ENCODE results near the gene C11orf24.

DNA sequence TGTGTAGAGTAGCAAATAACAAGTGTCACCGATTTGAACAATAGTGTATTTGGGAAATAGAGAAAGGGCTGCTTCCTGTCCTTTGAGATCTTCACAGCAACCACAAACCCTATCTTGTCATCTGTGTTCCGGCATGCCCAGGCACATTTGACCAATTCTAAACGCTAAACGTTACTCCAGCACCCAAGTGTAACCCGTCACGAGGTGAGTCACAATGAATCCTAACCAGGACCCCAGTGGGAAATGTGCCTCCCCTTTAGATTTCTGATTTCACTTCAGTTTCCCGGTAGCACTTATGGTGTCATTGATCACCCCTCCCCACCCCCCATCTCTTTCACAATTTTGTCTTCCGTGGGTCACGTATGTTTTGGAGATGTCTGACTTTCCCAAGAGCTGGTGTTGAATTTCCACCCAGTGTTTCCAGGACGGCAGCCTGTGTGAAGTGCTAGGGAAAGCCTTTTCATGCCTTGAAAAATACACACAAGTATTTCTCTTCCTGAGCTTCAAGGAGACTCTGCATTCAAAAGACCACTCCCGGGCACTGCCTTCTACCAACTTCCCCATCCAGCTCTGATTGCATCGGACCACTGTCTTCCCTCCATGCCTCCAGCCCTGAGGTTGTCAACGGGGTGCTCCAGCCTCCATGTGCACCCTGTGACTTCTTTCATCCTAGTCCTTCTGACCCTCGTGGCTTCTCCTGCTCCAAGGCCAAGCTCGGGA lies 10.5 kb upstream of the C11orf24 start:
- TF ChIP-seq, protein P1, sequence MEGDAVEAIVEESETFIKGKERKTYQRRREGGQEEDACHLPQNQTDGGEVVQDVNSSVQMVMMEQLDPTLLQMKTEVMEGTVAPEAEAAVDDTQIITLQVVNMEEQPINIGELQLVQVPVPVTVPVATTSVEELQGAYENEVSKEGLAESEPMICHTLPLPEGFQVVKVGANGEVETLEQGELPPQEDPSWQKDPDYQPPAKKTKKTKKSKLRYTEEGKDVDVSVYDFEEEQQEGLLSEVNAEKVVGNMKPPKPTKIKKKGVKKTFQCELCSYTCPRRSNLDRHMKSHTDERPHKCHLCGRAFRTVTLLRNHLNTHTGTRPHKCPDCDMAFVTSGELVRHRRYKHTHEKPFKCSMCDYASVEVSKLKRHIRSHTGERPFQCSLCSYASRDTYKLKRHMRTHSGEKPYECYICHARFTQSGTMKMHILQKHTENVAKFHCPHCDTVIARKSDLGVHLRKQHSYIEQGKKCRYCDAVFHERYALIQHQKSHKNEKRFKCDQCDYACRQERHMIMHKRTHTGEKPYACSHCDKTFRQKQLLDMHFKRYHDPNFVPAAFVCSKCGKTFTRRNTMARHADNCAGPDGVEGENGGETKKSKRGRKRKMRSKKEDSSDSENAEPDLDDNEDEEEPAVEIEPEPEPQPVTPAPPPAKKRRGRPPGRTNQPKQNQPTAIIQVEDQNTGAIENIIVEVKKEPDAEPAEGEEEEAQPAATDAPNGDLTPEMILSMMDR (IDR thresholded peaks at IDR 0.05), result no peak
- TF ChIP-seq POLR2A (IDR thresholded peaks at IDR 0.05), result no peak

Data from heart left ventricle (tissue), 13 donors.